HepG2 (cell line): ENCODE results near the gene CYSLTR1. TPM values are rescaled to one million over a fixed set of nuclear protein-coding genes. Genes with fewer than 3 reads are reported as not detected.

Experiments used
- NFIB ChIP-seq: sonication (generic); formaldehyde crosslinking; IDR thresholded peaks from 2 replicates; pipeline ENCODE4 v1.9.0; 2021; ENCODE audit warnings: missing genetic modification reagents, mild to moderate bottlenecking, borderline replicate concordance
- NFKBIZ ChIP-seq: IDR thresholded peaks from 2 replicates; pipeline ENCODE4 v1.6.1; 2018; ENCODE audit warnings: missing genetic modification reagents, missing compliant biosample characterization
- NFYB ChIP-seq: sonication (generic); formaldehyde crosslinking; IDR thresholded peaks from 2 replicates; pipeline ENCODE4 v1.4.0; 2020; ENCODE audit warnings: missing genetic modification reagents
- TEAD2 ChIP-seq: sonication (generic); formaldehyde crosslinking; IDR thresholded peaks from 2 replicates; pipeline ENCODE4 v1.9.0; 2021; ENCODE audit warnings: missing genetic modification reagents
- ZKSCAN5 ChIP-seq: sonication (generic); formaldehyde crosslinking; IDR thresholded peaks from 2 replicates; pipeline ENCODE4 v1.5.1; 2020; ENCODE audit warnings: mild to moderate bottlenecking, missing genetic modification reagents
- ZNF143 ChIP-seq: sonication (generic); formaldehyde crosslinking; IDR thresholded peaks from 2 replicates; pipeline ENCODE4 v1.4.0; 2020; ENCODE audit warnings: missing genetic modification reagents
- ZNF570 ChIP-seq: sonication (generic); formaldehyde crosslinking; IDR thresholded peaks from 2 replicates; pipeline ENCODE4 v1.4.0; 2020; ENCODE audit warnings: mild to moderate bottlenecking, missing genetic modification reagents, borderline replicate concordance
- ZNF605 ChIP-seq: sonication (generic); formaldehyde crosslinking; IDR thresholded peaks from 2 replicates; pipeline ENCODE4 v1.8.0; 2022; ENCODE audit warnings: mild to moderate bottlenecking, missing genetic modification reagents
- ZNF674 ChIP-seq: sonication (generic); formaldehyde crosslinking; IDR thresholded peaks from 2 replicates; pipeline ENCODE4 v1.5.0; 2020; ENCODE audit warnings: low read depth, mild to moderate bottlenecking, missing genetic modification reagents
- polyA plus RNA-seq, 8 experiments: library from polyadenylated mRNA; depleted of rRNA in 3 of 8; stranded (reverse) in 7 of 8; unstranded in 1 of 8; fragments of >200 nt; fragmentation: Illumina TruSeq in 4 of 8; extraction: Trizol in 4 of 8; gene quantifications; 2 replicates each; pipeline versions ENCODE4 v1.2.1 to v1.2.3, GENCODE V29; 2011 to 2016; ENCODE audit warnings: low read depth in 4 of 8, missing spikeins in 1 of 8, mixed read lengths in 1 of 8; ENCODE audit not compliant: insufficient read depth in 1 of 8
- total RNA-seq, 5 experiments: library from RNA; depleted of rRNA; stranded (reverse); fragments of >200 nt; fragmentation: Illumina TruSeq; extraction: Trizol; gene quantifications; 2 replicates each; pipeline ENCODE4 v1.2.3, GENCODE V29; 2016; ENCODE audit warnings: low read depth in 1 of 5
- TF ChIP-seq, protein P1 (sequence below): sonication (generic); formaldehyde crosslinking; conservative IDR thresholded peaks from 2 replicates; pipeline ENCODE4 v1.8.1; 2023; ENCODE audit warnings: missing genetic modification reagents
- TF ChIP-seq, protein P2 (sequence below): fragments of 450-650 bp; IDR thresholded peaks from 2 replicates; pipeline ENCODE4 v1.6.1; 2017; ENCODE audit warnings: mild to moderate bottlenecking

The CYSLTR1 gene
- total and polyA plus RNA-seq, 2 of the 13 experiments (the other 11 are each of a cell fraction or from before 2014, with no cell fraction given), result not detected

DNA sequence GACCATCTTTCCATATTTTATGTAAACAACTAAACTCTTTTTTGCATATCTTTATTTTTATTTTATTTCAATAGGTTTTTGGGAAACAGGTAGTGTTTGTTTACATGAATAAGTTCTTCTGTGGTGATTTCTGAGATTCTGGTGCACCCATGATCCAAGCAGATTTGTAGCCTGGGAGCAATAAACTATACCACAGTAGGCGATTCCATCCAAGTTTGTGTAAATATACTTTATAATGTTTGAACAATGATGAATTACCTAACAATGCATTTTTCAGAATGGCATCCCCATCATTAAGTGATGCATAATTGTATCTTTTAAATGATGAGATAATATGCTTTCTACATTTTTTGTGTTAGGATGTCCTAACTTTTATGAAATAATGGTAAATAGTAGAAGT lies 39.2 kb upstream of the CYSLTR1 start (continued):
- TF ChIP-seq, protein P1, sequence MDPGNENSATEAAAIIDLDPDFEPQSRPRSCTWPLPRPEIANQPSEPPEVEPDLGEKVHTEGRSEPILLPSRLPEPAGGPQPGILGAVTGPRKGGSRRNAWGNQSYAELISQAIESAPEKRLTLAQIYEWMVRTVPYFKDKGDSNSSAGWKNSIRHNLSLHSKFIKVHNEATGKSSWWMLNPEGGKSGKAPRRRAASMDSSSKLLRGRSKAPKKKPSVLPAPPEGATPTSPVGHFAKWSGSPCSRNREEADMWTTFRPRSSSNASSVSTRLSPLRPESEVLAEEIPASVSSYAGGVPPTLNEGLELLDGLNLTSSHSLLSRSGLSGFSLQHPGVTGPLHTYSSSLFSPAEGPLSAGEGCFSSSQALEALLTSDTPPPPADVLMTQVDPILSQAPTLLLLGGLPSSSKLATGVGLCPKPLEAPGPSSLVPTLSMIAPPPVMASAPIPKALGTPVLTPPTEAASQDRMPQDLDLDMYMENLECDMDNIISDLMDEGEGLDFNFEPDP (CRISPR knock-in tag), result no peak
- TF ChIP-seq ZNF143 (CRISPR knock-in tag) (no peak), NFIB (no peak), ZNF605 (no peak), NFKBIZ (no peak), ZKSCAN5 (CRISPR knock-in tag) (no peak), TEAD2 (no peak), ZNF674 (CRISPR knock-in tag) (no peak), ZNF570 (CRISPR knock-in tag) (no peak), NFYB (CRISPR knock-in tag) (no peak)
- TF ChIP-seq, protein P2, sequence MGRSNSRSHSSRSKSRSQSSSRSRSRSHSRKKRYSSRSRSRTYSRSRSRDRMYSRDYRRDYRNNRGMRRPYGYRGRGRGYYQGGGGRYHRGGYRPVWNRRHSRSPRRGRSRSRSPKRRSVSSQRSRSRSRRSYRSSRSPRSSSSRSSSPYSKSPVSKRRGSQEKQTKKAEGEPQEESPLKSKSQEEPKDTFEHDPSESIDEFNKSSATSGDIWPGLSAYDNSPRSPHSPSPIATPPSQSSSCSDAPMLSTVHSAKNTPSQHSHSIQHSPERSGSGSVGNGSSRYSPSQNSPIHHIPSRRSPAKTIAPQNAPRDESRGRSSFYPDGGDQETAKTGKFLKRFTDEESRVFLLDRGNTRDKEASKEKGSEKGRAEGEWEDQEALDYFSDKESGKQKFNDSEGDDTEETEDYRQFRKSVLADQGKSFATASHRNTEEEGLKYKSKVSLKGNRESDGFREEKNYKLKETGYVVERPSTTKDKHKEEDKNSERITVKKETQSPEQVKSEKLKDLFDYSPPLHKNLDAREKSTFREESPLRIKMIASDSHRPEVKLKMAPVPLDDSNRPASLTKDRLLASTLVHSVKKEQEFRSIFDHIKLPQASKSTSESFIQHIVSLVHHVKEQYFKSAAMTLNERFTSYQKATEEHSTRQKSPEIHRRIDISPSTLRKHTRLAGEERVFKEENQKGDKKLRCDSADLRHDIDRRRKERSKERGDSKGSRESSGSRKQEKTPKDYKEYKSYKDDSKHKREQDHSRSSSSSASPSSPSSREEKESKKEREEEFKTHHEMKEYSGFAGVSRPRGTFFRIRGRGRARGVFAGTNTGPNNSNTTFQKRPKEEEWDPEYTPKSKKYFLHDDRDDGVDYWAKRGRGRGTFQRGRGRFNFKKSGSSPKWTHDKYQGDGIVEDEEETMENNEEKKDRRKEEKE, result no peak
